Neural progenitor cell (in vitro differentiated cells): ENCODE measurements around the gene PDX1.

Experiments
- CTCF ChIP-seq: fragments of 200-600 bp; sonication (generic); IDR thresholded peaks from 2 replicates; pipeline ENCODE4 v1.5.1; 2017; ENCODE audit warnings: antibody characterized with exemption, mild to moderate bottlenecking
- EZH2 ChIP-seq: fragments of 200-600 bp; sonication (generic); IDR thresholded peaks from 2 replicates; pipeline ENCODE4 v1.6.1; 2017; ENCODE audit warnings: antibody characterized with exemption, mild to moderate bottlenecking, moderate library complexity
- EZH2phosphoT487 ChIP-seq: fragments of 200-600 bp; sonication (generic); IDR thresholded peaks from 2 replicates; pipeline ENCODE4 v1.6.1; 2017; ENCODE audit warnings: antibody characterized with exemption

- TF ChIP-seq CTCF (no peak), EZH2 (no peak), EZH2phosphoT487 (no peak)
Measured at GRCh38 chr13:27909378-27909777, 10.4 kb upstream of the PDX1 start.
